OCI-LY1 (cell line): ENCODE measurements around the gene PNMA8C.

Experiments
- CTCF ChIP-seq: fragments of 200-600 bp; sonication (generic), shearing (Covaris generic); IDR thresholded peaks from 2 replicates; pipeline ENCODE4 v1.5.1; 2017; ENCODE audit warnings: mild to moderate bottlenecking, antibody characterized with exemption, low read length, moderate library complexity, mixed read lengths
- EZH2 ChIP-seq: fragments of 200-600 bp; sonication (generic), shearing (Covaris generic); IDR thresholded peaks from 2 replicates; pipeline ENCODE4 v1.8.0; 2017; ENCODE audit warnings: borderline replicate concordance, mixed run types, mild to moderate bottlenecking, antibody characterized with exemption, low read length, moderate library complexity, mixed read lengths

- TF ChIP-seq CTCF (no peak), EZH2 (no peak)
Measured at GRCh38 chr19:46450737-46451136, 22.0 kb upstream of the PNMA8C start.
